HG02970 (cell line): Measurements from ENCODE around the gene EPHB3.

Source experiments
- ATAC-seq: cut with Tn5 transposase; IDR thresholded peaks from one replicate; pipeline ENCODE4 v1.9.1; 2021; ENCODE audit warnings: mild to moderate bottlenecking, moderate library complexity, moderate number of reproducible peaks; ENCODE audit not compliant: unreplicated experiment, low FRiP score

EPHB3 gene

GRCh38 chr3:184596233-184596632 is 34.6 kb downstream of the EPHB3 start:
- no peak for ATAC-seq

GRCh38 chr3:184596886-184597575 is 35.4 kb downstream of the EPHB3 start:
- no peak for ATAC-seq

GRCh38 chr3:184597829-184598573 is 36.4 kb downstream of the EPHB3 start:
- no peak for ATAC-seq

GRCh38 chr3:184598574-184598927 is 37.0 kb downstream of the EPHB3 start:
- ATAC-seq: no peak

- no peak for ATAC-seq
These were observed 37.6 kb downstream of the EPHB3 start for GRCh38 chr3:184599143-184599542.

GRCh38 chr3:184600685-184601377 is 39.2 kb downstream of the EPHB3 start:
- ATAC-seq: no peak

- ATAC-seq: no peak
These were observed 40.2 kb downstream of the EPHB3 start for GRCh38 chr3:184601576-184602371.

GRCh38 chr3:184602372-184603150 is 41.0 kb downstream of the EPHB3 start:
- no peak for ATAC-seq

GRCh38 chr3:184603151-184604030 is 41.8 kb downstream of the EPHB3 start:
- no peak for ATAC-seq

- no peak for ATAC-seq
These were observed 42.5 kb downstream of the EPHB3 start for GRCh38 chr3:184604039-184604601.

GRCh38 chr3:184604615-184605290 is 43.2 kb downstream of the EPHB3 start:
- no peak for ATAC-seq

- ATAC-seq: no peak
These were observed 46.6 kb downstream of the EPHB3 start for GRCh38 chr3:184608209-184608608.

GRCh38 chr3:184609476-184610244 is 48.1 kb downstream of the EPHB3 start:
- no peak for ATAC-seq

GRCh38 chr3:184610245-184610871 is 48.8 kb downstream of the EPHB3 start:
- no peak for ATAC-seq

GRCh38 chr3:184611607-184612281 is 50.2 kb downstream of the EPHB3 start:
- no peak for ATAC-seq

GRCh38 chr3:184615396-184615795 is 53.8 kb downstream of the EPHB3 start:
- ATAC-seq: no peak
